ENCODE results near the gene RASIP1. TPM values are rescaled to one million over a fixed set of nuclear protein-coding genes. Genes with fewer than 3 reads are reported as not detected.

Gene RASIP1
- total RNA-seq, 1 experiment from 2014 or later = 0.09 TPM

DNA sequence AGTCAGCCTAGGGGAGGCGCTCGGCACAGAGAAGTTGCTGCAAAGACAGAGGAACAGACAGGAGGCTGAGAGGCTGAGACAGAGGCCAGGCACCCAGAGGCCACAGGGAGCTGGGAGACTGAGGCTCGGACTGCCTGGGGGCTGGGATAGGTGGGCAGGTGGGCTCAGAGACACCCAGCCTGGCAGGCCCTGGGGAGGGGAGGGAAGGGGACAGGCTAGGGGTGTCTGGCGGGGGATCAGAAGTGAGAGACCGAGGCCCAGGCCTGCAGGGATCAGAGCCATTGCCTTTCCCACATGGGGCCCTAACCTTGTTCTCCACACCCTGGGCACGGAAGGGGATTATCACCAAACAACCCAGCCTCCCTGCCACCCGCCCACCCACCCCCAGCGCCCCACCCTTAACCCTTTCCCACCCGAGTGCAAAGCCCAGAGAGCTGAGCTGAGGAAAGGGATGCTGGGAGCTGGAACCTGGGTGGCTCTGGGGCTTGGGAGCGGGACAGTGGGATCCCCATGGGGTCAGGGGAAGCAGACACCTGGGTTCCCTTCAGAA, 68.9 kb downstream of the RASIP1 start:
- H3K4me1 Mint-ChIP-seq (ENCODE audit: low read depth, unreplicated experiment) = peaks cover 6% of the 10 kb centered on the region
- intact Hi-C loops (cut with micrococcal nuclease; ENCODE audit: unreplicated experiment) = no loop called here
- no peak for TF ChIP-seq CTCF (IDR thresholded peaks at IDR 0.05; ENCODE audit: unreplicated experiment)
- H3K36me3 Mint-ChIP-seq (ENCODE audit: insufficient read depth, unreplicated experiment) = peaks cover 5% of the 10 kb centered on the region
- no peak for DNase-seq
- no TSS peak for BruUV-seq (replicated peaks)
- H3K4me3 Mint-ChIP-seq (ENCODE audit: low read depth, unreplicated experiment) = no peak overlapping the region
- H3K27ac Mint-ChIP-seq (ENCODE audit: unreplicated experiment) = no peak overlapping the region
- H3K27me3 Mint-ChIP-seq (ENCODE audit: unreplicated experiment) = no peaks in the 10 kb centered on the region
- CTCF ChIA-PET = interaction anchor here (1.4 kb wide), 1 partner anchor 14 kb away, joined by 3 read pairs; no protein-coding TSS in a partner anchor
- peaks cover 6% of the 10 kb centered on the region for H3K9me3 Mint-ChIP-seq (ENCODE audit: low read depth, unreplicated experiment)

DNA sequence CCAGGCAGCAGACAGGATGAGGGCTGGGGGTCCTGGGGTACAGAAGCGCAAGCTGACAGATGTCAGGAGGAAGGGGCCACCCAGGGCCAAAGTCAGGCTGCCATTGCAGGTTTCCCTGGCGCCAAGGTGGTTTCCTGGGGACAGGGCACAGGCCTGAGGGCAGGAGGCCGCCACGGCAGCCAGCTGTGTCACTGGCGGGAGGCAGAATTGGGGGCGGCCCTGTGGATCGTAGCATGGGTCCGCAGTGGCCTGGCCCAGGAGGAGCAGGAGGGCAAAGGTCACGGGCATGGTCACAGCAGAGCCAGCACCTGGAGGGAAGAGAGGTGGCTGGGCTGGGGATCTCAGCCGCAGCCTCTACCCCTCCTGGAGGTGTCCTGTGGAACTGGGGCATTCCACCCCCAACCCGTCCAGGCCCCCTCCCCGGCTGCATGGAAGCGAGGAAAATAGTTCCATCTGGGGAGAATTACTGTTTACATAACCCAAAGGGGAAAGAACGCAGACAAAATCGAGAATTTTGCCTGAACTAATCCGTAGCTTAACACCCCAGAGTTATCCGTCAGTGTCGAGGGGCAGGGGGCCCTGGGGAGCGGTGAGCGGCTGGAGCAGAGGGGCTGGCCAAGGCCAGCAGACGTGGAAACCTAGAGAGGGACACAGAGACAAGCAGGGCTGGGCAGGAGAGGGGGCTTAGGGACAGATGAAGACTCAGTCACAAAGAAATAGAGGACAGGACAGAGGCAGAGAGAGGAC, 69.5 kb downstream of the RASIP1 start:
- CTCF ChIA-PET = no interaction called here
- BruUV-seq (replicated peaks) = no TSS peak
- no peak for TF ChIP-seq CTCF (IDR thresholded peaks at IDR 0.05; ENCODE audit: unreplicated experiment)
- no peaks in the 10 kb centered on the region for H3K4me1 Mint-ChIP-seq (ENCODE audit: low read depth, unreplicated experiment)
- H3K9me3 Mint-ChIP-seq (ENCODE audit: low read depth, unreplicated experiment) = peaks cover 6% of the 10 kb centered on the region
- no peak overlapping the region for H3K4me3 Mint-ChIP-seq (ENCODE audit: low read depth, unreplicated experiment)
- peaks cover 5% of the 10 kb centered on the region for H3K36me3 Mint-ChIP-seq (ENCODE audit: insufficient read depth, unreplicated experiment)
- H3K27ac Mint-ChIP-seq (ENCODE audit: unreplicated experiment) = no peak overlapping the region
- DNase-seq = no peak
- intact Hi-C loops (cut with micrococcal nuclease; ENCODE audit: unreplicated experiment) = no loop called here
- H3K27me3 Mint-ChIP-seq (ENCODE audit: unreplicated experiment) = no peaks in the 10 kb centered on the region

Other genes with a start within 250 kb of the RASIP1 start
- gene LMTK3, start 228.8 kb downstream of the RASIP1 start, total RNA-seq (2022) = 1.0 and 2.4 TPM in 2 replicates
- gene SULT2B1, start 188.4 kb downstream of the RASIP1 start, total RNA-seq (2022) = 0.64 TPM in 1 of 2 replicates, not detected in the other
- gene SPACA4, start 133.9 kb downstream of the RASIP1 start, total RNA-seq (2022) = not detected in 2 replicates
- 8.2 and 13.3 TPM in 2 replicates for gene FAM83E, start 125.5 kb downstream of the RASIP1 start, total RNA-seq (2022)
- 1,224 and 1,339 TPM in 2 replicates for gene RPL18, start 121.4 kb downstream of the RASIP1 start, total RNA-seq (2022)
- gene SPHK2, start 121.1 kb downstream of the RASIP1 start, total RNA-seq (2022) = 20.5 and 24.2 TPM in 2 replicates
- 4.3 and 4.9 TPM in 2 replicates for gene DBP, start 103.2 kb downstream of the RASIP1 start, total RNA-seq (2022)
- 2.1 and 5.1 TPM in 2 replicates for gene CA11, start 94.4 kb downstream of the RASIP1 start, total RNA-seq (2022)
- gene NTN5, start 67.6 kb downstream of the RASIP1 start, total RNA-seq (2022) = 0.57 and 0.66 TPM in 2 replicates
- 8.7 and 10.4 TPM in 2 replicates for gene FUT2, start 44.6 kb downstream of the RASIP1 start, total RNA-seq (2022)
- 1.7 TPM in 2 replicates for gene MAMSTR, start 20.9 kb downstream of the RASIP1 start, total RNA-seq (2022)
- 0.31 and 0.42 TPM in 2 replicates for gene IZUMO1, start 6.3 kb upstream of the RASIP1 start, total RNA-seq (2022)
- 2.6 and 2.9 TPM in 2 replicates for gene FUT1, start 12.0 kb upstream of the RASIP1 start, total RNA-seq (2022)
- gene FGF21, start 14.9 kb upstream of the RASIP1 start, total RNA-seq (2022) = not detected in 2 replicates
- 84.4 and 91.0 TPM in 2 replicates for gene BCAT2, start 70.4 kb upstream of the RASIP1 start, total RNA-seq (2022)
- 2.6 and 5.7 TPM in 2 replicates for gene HSD17B14, start 95.9 kb upstream of the RASIP1 start, total RNA-seq (2022)
- 57.6 and 72.2 TPM in 2 replicates for gene PLEKHA4, start 128.0 kb upstream of the RASIP1 start, total RNA-seq (2022)
- 118 TPM in 2 replicates for gene PPP1R15A, start 131.8 kb upstream of the RASIP1 start, total RNA-seq (2022)
- not detected in 2 replicates for gene TULP2, start 158.1 kb upstream of the RASIP1 start, total RNA-seq (2022)
- gene NUCB1, start 159.7 kb upstream of the RASIP1 start, total RNA-seq (2022) = 162 and 173 TPM in 2 replicates
- 2.1 and 5.3 TPM in 2 replicates for gene DHDH, start 193.1 kb upstream of the RASIP1 start, total RNA-seq (2022)
- gene BAX, start 214.3 kb upstream of the RASIP1 start, total RNA-seq (2022) = 141 and 147 TPM in 2 replicates
- 1,459 and 1,979 TPM in 2 replicates for gene FTL, start 224.7 kb upstream of the RASIP1 start, total RNA-seq (2022)